ENCODE results near the gene CDH4. TPM values are rescaled to one million over a fixed set of nuclear protein-coding genes. Genes with fewer than 3 reads are reported as not detected.

The CDH4 gene
- total RNA-seq, 2 donors from 2014 or later: not detected

DNA sequence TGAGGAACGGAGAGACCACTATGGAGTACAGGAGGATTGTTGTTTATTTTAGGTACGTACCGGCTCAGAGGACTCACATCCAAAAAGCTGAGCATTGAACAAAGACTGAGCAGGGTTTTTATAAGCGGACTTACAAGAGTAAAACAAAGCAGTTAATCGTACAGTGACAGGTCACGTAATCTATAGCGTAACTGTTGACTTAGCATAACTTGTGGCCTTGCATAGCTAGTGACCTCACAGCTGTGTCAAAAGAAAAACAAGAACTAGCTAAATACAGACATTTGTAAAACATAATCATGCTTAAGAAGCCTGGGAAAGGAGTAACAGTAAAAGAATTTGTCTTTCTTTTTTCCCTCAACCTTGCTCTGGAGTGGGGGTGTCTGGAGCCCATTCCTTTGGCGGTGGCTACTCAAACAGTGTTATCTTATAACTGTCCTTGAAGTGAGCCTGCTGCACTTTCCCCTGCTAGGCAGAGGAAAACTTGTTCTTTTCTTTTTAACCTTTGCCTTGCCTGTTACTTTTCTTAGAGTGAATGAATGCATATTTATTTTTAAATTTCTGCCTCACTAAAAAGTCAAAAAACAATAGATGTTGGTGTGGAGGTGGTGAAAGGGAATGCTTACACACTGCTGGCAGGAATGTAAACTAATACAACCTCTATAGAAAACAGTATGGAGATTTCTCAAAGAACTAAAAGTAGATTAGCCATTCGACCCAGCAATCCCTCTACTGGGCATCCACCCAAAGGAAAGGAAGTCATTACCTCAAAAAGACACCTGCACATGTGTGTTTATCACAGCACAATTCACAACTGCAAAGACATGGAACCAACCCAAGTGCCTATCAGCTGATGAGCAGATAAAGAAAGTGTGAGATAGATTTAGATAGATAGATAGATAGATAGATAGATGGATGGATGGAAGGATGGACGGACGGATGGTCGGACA is 704.6 kb downstream of the CDH4 start:
- H3K36me3 ChIP-seq: no peaks in the 10 kb centered on the region
- TF ChIP-seq, protein P1, sequence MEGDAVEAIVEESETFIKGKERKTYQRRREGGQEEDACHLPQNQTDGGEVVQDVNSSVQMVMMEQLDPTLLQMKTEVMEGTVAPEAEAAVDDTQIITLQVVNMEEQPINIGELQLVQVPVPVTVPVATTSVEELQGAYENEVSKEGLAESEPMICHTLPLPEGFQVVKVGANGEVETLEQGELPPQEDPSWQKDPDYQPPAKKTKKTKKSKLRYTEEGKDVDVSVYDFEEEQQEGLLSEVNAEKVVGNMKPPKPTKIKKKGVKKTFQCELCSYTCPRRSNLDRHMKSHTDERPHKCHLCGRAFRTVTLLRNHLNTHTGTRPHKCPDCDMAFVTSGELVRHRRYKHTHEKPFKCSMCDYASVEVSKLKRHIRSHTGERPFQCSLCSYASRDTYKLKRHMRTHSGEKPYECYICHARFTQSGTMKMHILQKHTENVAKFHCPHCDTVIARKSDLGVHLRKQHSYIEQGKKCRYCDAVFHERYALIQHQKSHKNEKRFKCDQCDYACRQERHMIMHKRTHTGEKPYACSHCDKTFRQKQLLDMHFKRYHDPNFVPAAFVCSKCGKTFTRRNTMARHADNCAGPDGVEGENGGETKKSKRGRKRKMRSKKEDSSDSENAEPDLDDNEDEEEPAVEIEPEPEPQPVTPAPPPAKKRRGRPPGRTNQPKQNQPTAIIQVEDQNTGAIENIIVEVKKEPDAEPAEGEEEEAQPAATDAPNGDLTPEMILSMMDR (IDR thresholded peaks at IDR 0.05): no peak
- ATAC-seq (ENCODE audit: insufficient number of reproducible peaks, low FRiP score, low read depth) (no peak), DNase-seq (ENCODE audit: low spot score) (no peak)
- no peak overlapping the region for H3K4me3 ChIP-seq
- no peak overlapping the region for H3K27ac ChIP-seq
- no peaks in the 10 kb centered on the region for H3K27me3 ChIP-seq (replicated peaks; ENCODE audit: insufficient read depth)
- no peaks in the 10 kb centered on the region for H3K4me1 ChIP-seq (ENCODE audit: control insufficient read depth in 1 of 2, low read depth in 2 of 2)
- H3K9me3 ChIP-seq: no peaks in the 10 kb centered on the region

DNA sequence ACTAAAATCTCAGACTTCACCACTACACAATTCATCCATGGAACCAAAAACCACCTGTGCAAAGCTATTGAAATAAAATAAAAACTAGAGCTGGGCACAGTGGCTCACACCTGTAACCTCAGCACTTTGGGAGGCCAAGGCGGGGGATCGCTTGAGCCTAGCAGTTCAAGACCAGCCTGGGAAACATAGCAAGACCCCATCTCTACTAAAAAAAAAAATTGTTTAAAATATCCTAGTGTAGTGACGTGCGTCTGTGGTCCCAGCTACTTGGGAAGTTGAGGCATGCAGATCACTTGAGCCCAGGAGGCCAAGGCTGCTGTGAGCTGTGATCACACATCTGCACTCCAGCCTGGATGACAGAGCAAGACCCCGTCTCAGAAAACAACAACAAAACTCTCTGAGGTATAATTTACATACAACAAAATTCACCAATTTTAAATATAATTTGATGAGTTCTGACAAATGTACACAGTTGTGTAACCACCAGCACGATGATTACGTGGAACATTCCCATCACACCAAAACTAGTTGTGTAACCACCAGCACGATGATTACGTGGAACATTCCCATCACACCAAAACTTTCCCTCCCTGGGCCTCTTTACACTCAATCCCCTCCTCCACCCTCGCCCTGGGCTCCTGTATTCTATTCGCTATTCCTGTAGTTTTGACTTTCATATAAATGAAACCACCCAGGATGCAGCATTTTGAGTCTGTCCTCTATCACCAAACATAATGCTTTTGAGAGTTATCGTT is 706.1 kb downstream of the CDH4 start:
- H3K4me1 ChIP-seq (ENCODE audit: control insufficient read depth in 1 of 2, low read depth in 2 of 2): no peaks in the 10 kb centered on the region
- no peak overlapping the region for H3K27ac ChIP-seq
- H3K4me3 ChIP-seq: no peak overlapping the region
- no peaks in the 10 kb centered on the region for H3K9me3 ChIP-seq
- no peaks in the 10 kb centered on the region for H3K27me3 ChIP-seq (replicated peaks; ENCODE audit: insufficient read depth)
- H3K36me3 ChIP-seq: no peaks in the 10 kb centered on the region
- ATAC-seq (ENCODE audit: insufficient number of reproducible peaks, low FRiP score, low read depth) (no peak), DNase-seq (ENCODE audit: low spot score) (no peak)
- TF ChIP-seq, protein P1 (IDR thresholded peaks at IDR 0.05): no peak

DNA sequence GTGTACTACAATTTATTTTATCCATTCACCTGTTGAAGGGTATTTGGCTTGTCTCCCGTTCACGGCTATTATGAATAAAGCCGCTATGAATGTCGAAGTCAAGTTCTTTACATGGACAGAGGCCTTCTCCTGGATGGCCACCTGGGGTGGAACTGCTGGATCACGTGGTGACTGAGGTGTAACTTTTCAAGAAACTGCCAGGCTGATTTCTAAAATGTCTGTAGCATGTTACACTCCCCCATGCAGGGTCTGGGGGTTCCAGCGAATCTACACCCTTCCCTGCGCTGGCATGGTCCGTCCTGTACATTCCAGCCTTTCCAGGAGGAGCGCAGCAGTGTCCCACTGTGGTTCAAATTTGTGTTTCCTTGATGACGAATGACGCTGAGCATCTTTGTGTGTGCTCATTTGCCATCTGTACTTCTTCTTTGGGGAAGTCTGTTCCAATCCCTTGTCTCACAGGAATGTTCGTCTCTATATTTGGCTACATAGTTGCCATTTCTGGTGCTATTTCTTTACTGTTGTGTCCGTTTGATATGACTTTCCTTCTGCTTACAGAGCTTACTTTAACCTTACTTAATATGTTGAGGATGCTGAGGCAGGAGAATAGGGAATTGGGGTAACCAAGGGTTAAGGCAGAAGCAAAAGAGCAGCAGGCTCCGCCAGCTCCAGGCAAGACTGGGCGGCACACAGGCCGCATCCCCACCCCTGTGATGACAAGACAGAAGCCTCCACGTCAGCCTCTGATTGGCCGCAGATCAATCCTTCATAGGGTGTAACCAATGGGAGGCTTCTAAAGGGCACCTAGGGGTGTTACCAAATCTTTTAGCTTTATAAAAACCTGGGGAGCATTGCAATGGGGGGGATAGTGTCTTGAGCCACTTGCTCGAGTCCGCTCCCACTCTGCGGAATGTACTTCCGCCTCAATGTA is 707.0 kb downstream of the CDH4 start:
- TF ChIP-seq, protein P1 (IDR thresholded peaks at IDR 0.05): no peak
- Histone ChIP-seq H3K36me3 (no peaks in the 10 kb centered on the region), H3K27me3 (replicated peaks; ENCODE audit: insufficient read depth) (no peaks in the 10 kb centered on the region), H3K9me3 (no peaks in the 10 kb centered on the region), H3K4me1 (ENCODE audit: control insufficient read depth in 1 of 2, low read depth in 2 of 2) (no peaks in the 10 kb centered on the region), H3K27ac (no peak overlapping the region), H3K4me3 (no peak overlapping the region)
- DNase-seq (ENCODE audit: low spot score): no peak
- no peak for ATAC-seq (ENCODE audit: insufficient number of reproducible peaks, low FRiP score, low read depth)

DNA sequence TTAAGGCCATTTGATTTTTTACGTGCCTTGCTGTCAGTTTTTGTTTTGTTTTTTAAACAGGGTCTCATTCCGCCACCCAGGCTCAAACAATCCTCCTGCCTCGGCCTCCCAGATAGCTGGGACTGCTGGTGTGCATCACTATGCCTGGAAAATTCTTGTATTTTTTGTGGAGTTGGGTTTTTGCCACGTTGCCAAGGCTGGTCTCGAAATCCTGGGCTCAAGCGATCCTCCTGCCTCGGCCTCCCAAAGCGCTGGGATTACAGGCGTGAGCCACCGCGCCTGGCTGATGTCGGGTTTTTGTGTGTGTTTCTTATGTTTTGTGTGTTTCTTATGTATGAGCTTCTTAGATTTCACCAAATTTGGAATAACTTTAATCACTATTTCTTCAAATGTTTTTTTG is 708.8 kb downstream of the CDH4 start:
- no peaks in the 10 kb centered on the region for H3K4me1 ChIP-seq (ENCODE audit: control insufficient read depth in 1 of 2, low read depth in 2 of 2)
- no peak for ATAC-seq (ENCODE audit: insufficient number of reproducible peaks, low FRiP score, low read depth)
- TF ChIP-seq, protein P1 (IDR thresholded peaks at IDR 0.05): no peak

More for the DNA sequence above, 708.8 kb downstream of the CDH4 start:
- no peaks in the 10 kb centered on the region for H3K36me3 ChIP-seq
- no peak for DNase-seq (ENCODE audit: low spot score)
- H3K27ac ChIP-seq: no peak overlapping the region
- no peak overlapping the region for H3K4me3 ChIP-seq
- no peaks in the 10 kb centered on the region for H3K27me3 ChIP-seq (replicated peaks; ENCODE audit: insufficient read depth)
- no peaks in the 10 kb centered on the region for H3K9me3 ChIP-seq
